ENCODE measurements around the gene WDR35. TPM values are rescaled to one million over a fixed set of nuclear protein-coding genes. Genes with fewer than 3 reads are reported as not detected.

The WDR35 gene
- total RNA-seq: 21.5 and 21.7 TPM in 2 replicates

DNA sequence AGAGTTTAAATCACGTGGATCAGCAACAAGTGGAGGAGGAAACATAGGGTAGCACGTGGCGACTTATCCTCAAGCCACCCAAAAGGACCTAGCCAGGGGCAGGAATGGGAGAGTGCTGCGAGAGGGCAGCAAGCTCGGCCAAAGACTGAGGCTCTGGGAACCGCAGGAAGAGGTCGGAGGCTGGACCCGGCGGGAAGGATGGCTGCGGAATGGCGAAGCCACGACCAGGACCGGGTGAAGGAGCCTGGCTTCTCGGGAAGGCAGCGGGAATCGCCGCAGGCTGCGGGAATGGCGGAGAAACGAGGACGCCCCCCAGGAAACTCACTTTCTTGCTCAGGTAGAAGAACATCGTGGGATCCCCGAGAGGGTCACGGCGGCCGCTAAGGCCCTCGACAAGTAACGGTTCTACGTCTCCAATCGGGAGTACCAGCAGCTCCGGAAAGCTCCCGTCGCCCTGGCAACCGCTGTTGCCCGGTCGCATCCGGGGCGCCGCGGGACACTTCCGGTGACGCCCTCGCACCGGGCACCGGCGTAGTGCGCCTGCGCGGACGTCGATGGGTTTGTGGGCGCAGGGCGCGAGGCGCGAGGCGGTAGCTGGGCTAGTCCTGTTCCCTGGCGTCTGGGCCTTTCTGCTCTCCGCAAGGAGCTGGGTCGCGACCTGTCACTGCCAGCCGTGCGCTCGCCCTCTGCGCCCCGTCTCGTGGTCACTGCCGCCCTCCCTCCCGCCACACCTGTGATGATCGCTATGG, at the start of gene WDR35:
WDR35 (minus strand) TSS at position 439 of the 749 bp plus-strand sequence; CDS start at position 349, 90 bp downstream.

GRCh38 chr2:20012282-20013125, 22.6 kb upstream of the WDR35 start, which contains the start of gene MATN3:
Gene MATN3, minus strand, starts transcription at chr2:20012668. Its CDS starts 37 bp downstream, at chr2:20012631.

DNA sequence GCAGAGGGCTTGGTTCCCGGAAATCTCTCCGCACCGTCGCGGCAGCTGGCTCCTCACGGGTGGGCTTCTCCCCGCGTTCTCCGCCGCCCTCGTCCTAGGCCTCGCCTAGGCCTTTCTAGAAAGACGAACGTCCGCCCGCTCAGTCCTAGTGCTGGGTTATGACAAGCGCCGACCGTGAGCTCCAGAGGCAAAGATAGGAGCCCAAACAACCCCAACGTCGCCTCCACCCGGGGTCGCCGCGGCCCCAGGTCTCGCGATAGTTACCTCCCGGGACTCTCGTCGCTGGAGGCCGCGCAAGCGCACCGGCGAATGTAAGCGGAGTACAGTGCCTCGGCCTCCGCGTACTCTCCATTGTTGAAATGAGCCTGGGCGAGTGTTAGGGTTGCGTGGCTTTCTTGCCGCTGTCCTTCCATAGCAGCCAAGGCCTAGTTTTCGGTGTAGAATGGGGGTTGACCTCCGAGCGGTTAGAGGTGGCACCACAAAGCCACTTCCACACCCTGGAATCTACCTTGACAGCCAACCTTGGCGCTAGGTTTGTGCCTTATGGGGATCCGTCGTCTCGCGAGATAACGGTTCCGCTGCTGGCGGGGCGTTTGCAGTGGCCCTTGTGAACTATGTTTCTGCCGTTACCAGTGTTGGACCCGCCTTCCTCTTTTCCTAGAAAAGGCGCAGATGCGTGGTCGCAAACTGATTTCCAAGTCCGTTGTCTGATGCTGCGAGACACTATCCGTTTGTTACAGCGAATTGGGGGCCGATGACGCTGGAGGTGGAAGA, 88.3 kb downstream of the WDR35 start, which contains the start of gene TTC32:
TTC32 (minus strand) TSS at position 542 of the 774 bp plus-strand sequence; CDS start at position 413, 129 bp downstream.

Other genes starting within 250 kb of the WDR35 start
- 7.8 and 8.8 TPM in 2 replicates for gene TTC32, start 88.1 kb downstream of the WDR35 start, total RNA-seq
- gene MATN3, start 22.6 kb upstream of the WDR35 start, total RNA-seq: 0.39 and 0.73 TPM in 2 replicates
- gene LAPTM4A, start 61.5 kb upstream of the WDR35 start, total RNA-seq: 112 and 170 TPM in 2 replicates
- 6.6 and 20.3 TPM in 2 replicates for gene SDC1, start 235.0 kb upstream of the WDR35 start, total RNA-seq

All from subcutaneous preadipocyte (primary cell).